HG03196 (cell line): ENCODE data around the gene AMT.
"Not testable (repeated sequence)": the region's sequence is repeated elsewhere in the genome, so short reads cannot be mapped to it uniquely, and the experiment has no call there.

Experiments
- ATAC-seq: cut with Tn5 transposase; IDR thresholded peaks from one replicate; pipeline ENCODE4 v1.9.1; 2021; ENCODE audit not compliant: unreplicated experiment

The AMT gene

GRCh38 chr3:49391310-49391709 is 31.0 kb downstream of the AMT start:
- not testable (repeated sequence) for ATAC-seq

- no peak for ATAC-seq
Observed at GRCh38 chr3:49389297-49389696, 33.0 kb downstream of the AMT start.

GRCh38 chr3:49388289-49388820 is 33.9 kb downstream of the AMT start:
- ATAC-seq, result no peak

- ATAC-seq, result no peak
Observed at GRCh38 chr3:49387721-49388120, 34.6 kb downstream of the AMT start.

GRCh38 chr3:49386056-49386756 is 36.1 kb downstream of the AMT start:
- no peak for ATAC-seq

- no peak for ATAC-seq
Observed at GRCh38 chr3:49385617-49386016, 36.7 kb downstream of the AMT start.

- ATAC-seq, result no peak
Observed at GRCh38 chr3:49383387-49383786, 38.9 kb downstream of the AMT start.

- ATAC-seq, result no peak
Observed at GRCh38 chr3:49378249-49378895, 43.9 kb downstream of the AMT start.

- ATAC-seq, result no peak
Observed at GRCh38 chr3:49377483-49377882, 44.8 kb downstream of the AMT start.

GRCh38 chr3:49371946-49372345 is 50.3 kb downstream of the AMT start:
- ATAC-seq, result no peak

- no peak for ATAC-seq
Observed at GRCh38 chr3:49370585-49371290, 51.5 kb downstream of the AMT start.
